SU-DHL-6 (cell line): ENCODE data around the gene MAML1.

Source experiments
- H2AFZ ChIP-seq: fragments of 200-600 bp; sonication (generic); 2 replicates; pipeline ENCODE4 v1.6.1; 2014; ENCODE audit warnings: low read depth, mild to moderate bottlenecking, moderate library complexity, mixed read lengths, antibody characterized with exemption, low read length; ENCODE audit not compliant: severe bottlenecking
- H3F3A ChIP-seq: fragments of 200-600 bp; shearing (Covaris generic); 2 replicates; pipeline ENCODE4 v1.6.0; 2016; ENCODE audit warnings: antibody characterized with exemption, mild to moderate bottlenecking; ENCODE audit not compliant: insufficient read depth
- H3K27ac ChIP-seq: fragments of 200-600 bp; sonication (generic); 2 replicates; pipeline ENCODE4 v1.5.1; 2016; ENCODE audit warnings: low read depth, mild to moderate bottlenecking, low read length, moderate library complexity, mixed read lengths
- H3K27me3 ChIP-seq: fragments of 200-600 bp; sonication (generic), shearing (Covaris generic); 2 replicates; pipeline ENCODE4 v1.6.0; 2014; ENCODE audit warnings: mild to moderate bottlenecking, low read length
- H3K36me3 ChIP-seq: fragments of 200-600 bp; sonication (generic); 2 replicates; pipeline ENCODE4 v1.6.1; 2014; ENCODE audit warnings: mild to moderate bottlenecking, low read length, mixed read lengths
- H3K4me2 ChIP-seq: fragments of 300-600, 200-600 bp; shearing (Covaris generic), sonication (generic); 2 replicates; pipeline ENCODE4 v1.6.0; 2014; ENCODE audit warnings: low read length, low read depth, mild to moderate bottlenecking; ENCODE audit not compliant: poor library complexity, severe bottlenecking
- H3K4me3 ChIP-seq: fragments of 200-600 bp; sonication (generic); 2 replicates; pipeline ENCODE4 v1.5.1; 2014; ENCODE audit warnings: antibody characterized with exemption, low read length, mild to moderate bottlenecking, mixed read lengths; ENCODE audit not compliant: insufficient read depth, poor library complexity, severe bottlenecking
- H3K79me2 ChIP-seq: fragments of 200-600 bp; sonication (generic); 2 replicates; pipeline ENCODE4 v1.6.1; 2014; ENCODE audit warnings: mild to moderate bottlenecking, low read length, moderate library complexity; ENCODE audit not compliant: insufficient read depth
- H3K9ac ChIP-seq: fragments of 200-600 bp; sonication (generic); 2 replicates; pipeline ENCODE4 v1.7.0; 2014; ENCODE audit warnings: mild to moderate bottlenecking, low read length
- H3K9me2 ChIP-seq: fragments of 200-600 bp; sonication (generic); replicated peaks from 2 replicates; pipeline ENCODE4 v1.6.1; 2014; ENCODE audit warnings: low read length; ENCODE audit not compliant: insufficient read depth
- H3K9me3 ChIP-seq: fragments of 200-600 bp; sonication (generic); 2 replicates; pipeline ENCODE4 v1.6.1; 2014; ENCODE audit warnings: low read length, mixed read lengths; ENCODE audit not compliant: insufficient read depth
- H4K20me1 ChIP-seq: fragments of 200-600 bp; sonication (generic); 2 replicates; pipeline ENCODE4 v1.6.1; 2014; ENCODE audit warnings: low read depth, mild to moderate bottlenecking, antibody characterized with exemption, low read length, moderate library complexity, mixed read lengths
- CTCF ChIP-seq: fragments of 200-600 bp; sonication (generic); IDR thresholded peaks from one replicate; pipeline ENCODE4 v1.5.1; 2017; ENCODE audit warnings: antibody characterized with exemption, mild to moderate bottlenecking, low read length, moderate library complexity; ENCODE audit not compliant: insufficient read depth, poor library complexity, severe bottlenecking
- EZH2phosphoT487 ChIP-seq: fragments of 200-600 bp; sonication (generic), shearing (Covaris generic); conservative IDR thresholded peaks from 2 replicates; pipeline ENCODE4 v1.6.1; 2018; ENCODE audit warnings: mild to moderate bottlenecking, antibody characterized with exemption, low read length, moderate library complexity, mixed read lengths

The MAML1 gene

GRCh38 chr5:179800696-179801201, 68.1 kb downstream of the MAML1 start:
- Histone ChIP-seq H3K9me3 (no peaks in the 10 kb centered on the region), H3F3A (no peaks in the 10 kb centered on the region), H3K27ac (no peak overlapping the region), H3K4me2 (no peak overlapping the region), H3K9me2 (no peaks in the 10 kb centered on the region), H3K27me3 (no peaks in the 10 kb centered on the region), H3K9ac (no peak overlapping the region), H3K79me2 (no peaks in the 10 kb centered on the region; the same call in 1 of the 2 replicates), H3K4me3 (no peak overlapping the region), H4K20me1 (no peaks in the 10 kb centered on the region), H2AFZ (no peak overlapping the region), H3K36me3 (no peaks in the 10 kb centered on the region)
- TF ChIP-seq EZH2phosphoT487 (no peak), CTCF (no peak)

- Histone ChIP-seq H3K9me2 (no peaks in the 10 kb centered on the region), H3F3A (no peaks in the 10 kb centered on the region), H3K27me3 (no peaks in the 10 kb centered on the region), H2AFZ (no peak overlapping the region), H3K4me3 (no peak overlapping the region), H3K9me3 (no peaks in the 10 kb centered on the region), H4K20me1 (no peaks in the 10 kb centered on the region), H3K4me2 (no peak overlapping the region), H3K27ac (no peak overlapping the region), H3K9ac (no peak overlapping the region), H3K36me3 (no peaks in the 10 kb centered on the region), H3K79me2 (no peaks in the 10 kb centered on the region; the same call in 1 of the 2 replicates)
- TF ChIP-seq CTCF (peak; percentile 54), EZH2phosphoT487 (no peak)
Observed at GRCh38 chr5:179801304-179802206, 68.9 kb downstream of the MAML1 start.

- TF ChIP-seq EZH2phosphoT487 = no peak
- Histone ChIP-seq H3K36me3 (no peaks in the 10 kb centered on the region), H3K27ac (no peak overlapping the region), H3K4me3 (no peak overlapping the region), H4K20me1 (no peaks in the 10 kb centered on the region), H2AFZ (no peak overlapping the region), H3K9me2 (no peaks in the 10 kb centered on the region), H3K9me3 (no peaks in the 10 kb centered on the region), H3K4me2 (no peak overlapping the region), H3F3A (no peaks in the 10 kb centered on the region), H3K79me2 (no peaks in the 10 kb centered on the region; the same call in 1 of the 2 replicates), H3K9ac (no peak overlapping the region), H3K27me3 (no peaks in the 10 kb centered on the region)
Observed at GRCh38 chr5:179802207-179802883, 69.7 kb downstream of the MAML1 start.
